ENCODE data around the gene ANKRD17.
A peak's percentile ranks its signal among the peaks of the same experiment; 100 is the strongest.

Gene ANKRD17

GRCh38 chr4:73055241-73055897 lies 203.2 kb downstream of the ANKRD17 start:
- H3K4me3 Mint-ChIP-seq, result no peak overlapping the region
- H3K9me3 Mint-ChIP-seq, result no peaks in the 10 kb centered on the region
- DNase-seq, result no peak

GRCh38 chr4:73053974-73054480 lies 204.6 kb downstream of the ANKRD17 start:
- no peak for DNase-seq
- H3K36me3 Mint-ChIP-seq (ENCODE audit: low read depth), result peaks cover 62% of the 10 kb centered on the region
- H3K9me3 Mint-ChIP-seq, result no peaks in the 10 kb centered on the region
- H3K27ac Mint-ChIP-seq, result no peak overlapping the region
- no peak overlapping the region for H3K4me3 Mint-ChIP-seq
- H3K4me1 Mint-ChIP-seq (ENCODE audit: low read depth), result peaks cover 24% of the 10 kb centered on the region
- no peaks in the 10 kb centered on the region for H3K27me3 Mint-ChIP-seq

More at GRCh38 chr4:73055241-73055897, 203.2 kb downstream of the ANKRD17 start:
- peak overlapping the region; percentile 70 for H3K27ac Mint-ChIP-seq
- peaks cover 76% of the 10 kb centered on the region for H3K36me3 Mint-ChIP-seq (ENCODE audit: low read depth)
- no peaks in the 10 kb centered on the region for H3K27me3 Mint-ChIP-seq
- H3K4me1 Mint-ChIP-seq (ENCODE audit: low read depth), result peaks cover 24% of the 10 kb centered on the region

- Mint-ChIP-seq H3K9me3 (no peaks in the 10 kb centered on the region), H3K4me1 (ENCODE audit: low read depth) (peaks cover 24% of the 10 kb centered on the region), H3K4me3 (no peak overlapping the region), H3K36me3 (ENCODE audit: low read depth) (peaks cover 53% of the 10 kb centered on the region), H3K27ac (no peak overlapping the region), H3K27me3 (no peaks in the 10 kb centered on the region)
- no peak for DNase-seq
Measured at GRCh38 chr4:73053076-73053475, 205.5 kb downstream of the ANKRD17 start.

- Mint-ChIP-seq H3K4me1 (ENCODE audit: low read depth) (peaks cover 24% of the 10 kb centered on the region), H3K27ac (no peak overlapping the region), H3K9me3 (no peaks in the 10 kb centered on the region), H3K27me3 (no peaks in the 10 kb centered on the region), H3K4me3 (no peak overlapping the region), H3K36me3 (ENCODE audit: low read depth) (peaks cover 40% of the 10 kb centered on the region)
- no peak for DNase-seq
Measured at GRCh38 chr4:73051625-73052024, 207.0 kb downstream of the ANKRD17 start.

- no peak for DNase-seq
- Mint-ChIP-seq H3K4me1 (ENCODE audit: low read depth) (peaks cover 3% of the 10 kb centered on the region), H3K36me3 (ENCODE audit: low read depth) (peaks cover 3% of the 10 kb centered on the region), H3K27ac (no peak overlapping the region), H3K27me3 (peaks cover 8% of the 10 kb centered on the region), H3K4me3 (no peak overlapping the region), H3K9me3 (no peaks in the 10 kb centered on the region)
Measured at GRCh38 chr4:73045879-73046278, 212.7 kb downstream of the ANKRD17 start.

GRCh38 chr4:73037057-73037456 lies 221.5 kb downstream of the ANKRD17 start:
- Mint-ChIP-seq H3K4me1 (ENCODE audit: low read depth) (peaks cover 21% of the 10 kb centered on the region), H3K9me3 (peaks cover 4% of the 10 kb centered on the region), H3K27ac (peak overlapping the region; percentile 9), H3K4me3 (no peak overlapping the region), H3K27me3 (peaks cover 11% of the 10 kb centered on the region), H3K36me3 (ENCODE audit: low read depth) (no peaks in the 10 kb centered on the region)
- no peak for DNase-seq

GRCh38 chr4:73036123-73036522 lies 222.5 kb downstream of the ANKRD17 start:
- Mint-ChIP-seq H3K27ac (peak overlapping the region; percentile 27), H3K27me3 (peaks cover 6% of the 10 kb centered on the region), H3K9me3 (peaks cover 4% of the 10 kb centered on the region), H3K36me3 (ENCODE audit: low read depth) (no peaks in the 10 kb centered on the region), H3K4me3 (no peak overlapping the region), H3K4me1 (ENCODE audit: low read depth) (peaks cover 21% of the 10 kb centered on the region)
- DNase-seq, result no peak

- H3K36me3 Mint-ChIP-seq (ENCODE audit: low read depth), result no peaks in the 10 kb centered on the region
- H3K4me3 Mint-ChIP-seq, result no peak overlapping the region
- H3K9me3 Mint-ChIP-seq, result peaks cover 4% of the 10 kb centered on the region
- H3K27me3 Mint-ChIP-seq, result peaks cover 3% of the 10 kb centered on the region
- H3K27ac Mint-ChIP-seq, result no peak overlapping the region
- peaks cover 21% of the 10 kb centered on the region for H3K4me1 Mint-ChIP-seq (ENCODE audit: low read depth)
- DNase-seq, result no peak
Measured at GRCh38 chr4:73034896-73035295, 223.7 kb downstream of the ANKRD17 start.

- no peak for DNase-seq
- no peaks in the 10 kb centered on the region for H3K36me3 Mint-ChIP-seq (ENCODE audit: low read depth)
- no peaks in the 10 kb centered on the region for H3K9me3 Mint-ChIP-seq
- no peak overlapping the region for H3K27ac Mint-ChIP-seq
- no peaks in the 10 kb centered on the region for H3K4me1 Mint-ChIP-seq (ENCODE audit: low read depth)
- no peak overlapping the region for H3K4me3 Mint-ChIP-seq
- no peaks in the 10 kb centered on the region for H3K27me3 Mint-ChIP-seq
Measured at GRCh38 chr4:73028621-73029020, 230.0 kb downstream of the ANKRD17 start.
